Omental fat pad (tissue), 4 donors: Measurements from ENCODE around the gene GAS7. TPM values are rescaled to one million over a fixed set of nuclear protein-coding genes. Genes with fewer than 3 reads are reported as not detected.

Experiments
- ATAC-seq: fragments of 150-250 bp; one replicate; pipeline ENCODE4 v1.9.1; 2016; ENCODE audit warnings: mild to moderate bottlenecking, moderate library complexity; ENCODE audit not compliant: low FRiP score
- DNase-seq: peaks from one replicate; pipeline ENCODE4 v3.0.0-alpha.2; 2019; ENCODE audit warnings: low spot score
- CTCF ChIP-seq, 3 donors: fragments of 450-650 bp; IDR thresholded peaks; one replicate each; pipeline ENCODE4 v1.5.1; 2016 to 2017; ENCODE audit warnings: antibody characterized with exemption in 3 of 3, mild to moderate bottlenecking in 3 of 3, moderate library complexity in 2 of 3
- total RNA-seq, 4 donors: library from RNA; depleted of rRNA; stranded (reverse); fragments of >200 nt; gene quantifications; one replicate each; pipeline ENCODE4 v1.1.0, GENCODE V29; 2016

The GAS7 gene
- total RNA-seq, 4 donors from 2014 or later, result 36.4 to 148 (median 52.7) TPM

- ATAC-seq, result no peak
- no peak for TF ChIP-seq CTCF (IDR thresholded peaks at IDR 0.05)
- DNase-seq, result no peak
Observed at GRCh38 chr17:10120749-10121148, 77.7 kb downstream of the GAS7 start.

GRCh38 chr17:10120109-10120485 is 78.3 kb downstream of the GAS7 start:
- TF ChIP-seq CTCF (IDR thresholded peaks at IDR 0.05), result no peak
- DNase-seq, result no peak
- ATAC-seq, result no peak

GRCh38 chr17:10119203-10120108 is 79.0 kb downstream of the GAS7 start:
- DNase-seq (no peak), ATAC-seq (no peak)
- no peak for TF ChIP-seq CTCF (IDR thresholded peaks at IDR 0.05)

GRCh38 chr17:10118788-10119130 is 79.6 kb downstream of the GAS7 start:
- ATAC-seq, result no peak
- TF ChIP-seq CTCF (IDR thresholded peaks at IDR 0.05), result no peak
- no peak for DNase-seq

GRCh38 chr17:10117581-10118001 is 80.8 kb downstream of the GAS7 start:
- ATAC-seq (no peak), DNase-seq (no peak)

GRCh38 chr17:10116753-10117420 is 81.5 kb downstream of the GAS7 start:
- ATAC-seq, result no peak
- no peak for DNase-seq
- TF ChIP-seq CTCF (IDR thresholded peaks at IDR 0.05), result no peak

More at GRCh38 chr17:10117581-10118001, 80.8 kb downstream of the GAS7 start:
- no peak for TF ChIP-seq CTCF (IDR thresholded peaks at IDR 0.05)
